ENCODE measurements around the gene DEF6.

DNA sequence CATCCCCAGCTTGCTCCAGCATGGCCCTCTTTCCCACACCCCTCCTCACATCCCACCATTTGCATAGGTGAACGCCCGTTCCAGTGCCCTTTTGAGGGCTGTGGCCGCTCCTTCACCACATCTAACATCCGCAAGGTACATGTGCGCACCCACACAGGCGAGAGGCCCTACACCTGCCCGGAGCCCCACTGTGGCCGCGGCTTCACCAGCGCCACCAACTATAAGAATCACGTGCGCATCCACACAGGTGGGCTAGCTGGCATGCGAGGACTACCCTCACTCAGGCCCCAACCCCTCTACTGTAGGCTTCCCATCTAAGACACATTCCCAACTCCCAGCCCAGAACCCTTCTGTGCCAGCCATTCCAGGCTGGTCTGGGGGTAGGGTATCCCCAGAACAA lies 6.1 kb upstream of the DEF6 start:
- TF ChIP-seq, protein P1, sequence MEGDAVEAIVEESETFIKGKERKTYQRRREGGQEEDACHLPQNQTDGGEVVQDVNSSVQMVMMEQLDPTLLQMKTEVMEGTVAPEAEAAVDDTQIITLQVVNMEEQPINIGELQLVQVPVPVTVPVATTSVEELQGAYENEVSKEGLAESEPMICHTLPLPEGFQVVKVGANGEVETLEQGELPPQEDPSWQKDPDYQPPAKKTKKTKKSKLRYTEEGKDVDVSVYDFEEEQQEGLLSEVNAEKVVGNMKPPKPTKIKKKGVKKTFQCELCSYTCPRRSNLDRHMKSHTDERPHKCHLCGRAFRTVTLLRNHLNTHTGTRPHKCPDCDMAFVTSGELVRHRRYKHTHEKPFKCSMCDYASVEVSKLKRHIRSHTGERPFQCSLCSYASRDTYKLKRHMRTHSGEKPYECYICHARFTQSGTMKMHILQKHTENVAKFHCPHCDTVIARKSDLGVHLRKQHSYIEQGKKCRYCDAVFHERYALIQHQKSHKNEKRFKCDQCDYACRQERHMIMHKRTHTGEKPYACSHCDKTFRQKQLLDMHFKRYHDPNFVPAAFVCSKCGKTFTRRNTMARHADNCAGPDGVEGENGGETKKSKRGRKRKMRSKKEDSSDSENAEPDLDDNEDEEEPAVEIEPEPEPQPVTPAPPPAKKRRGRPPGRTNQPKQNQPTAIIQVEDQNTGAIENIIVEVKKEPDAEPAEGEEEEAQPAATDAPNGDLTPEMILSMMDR (IDR thresholded peaks at IDR 0.05): no peak
- TF ChIP-seq EZH2 (IDR thresholded peaks at IDR 0.05) (no peak), EZH2phosphoT487 (IDR thresholded peaks at IDR 0.05) (no peak)

All from neural progenitor cell (in vitro differentiated cells).